ENCODE measurements around the gene ANKRD44. TPM values are rescaled to one million over a fixed set of nuclear protein-coding genes. Genes with fewer than 3 reads are reported as not detected.

The ANKRD44 gene
- total RNA-seq, 1 experiment from 2014 or later = 2.4 TPM

- H3K9ac ChIP-seq (ENCODE audit: low read length) = no peak overlapping the region
- CTCF ChIA-PET = no interaction called here
- TF ChIP-seq EZH2phosphoT487 (IDR thresholded peaks at IDR 0.05; ENCODE audit: borderline replicate concordance, low read length) = no peak
- no peak for TF ChIP-seq EZH2 (IDR thresholded peaks at IDR 0.05; ENCODE audit: low read length, unreplicated experiment)
- no peak for TF ChIP-seq CTCF (conservative IDR thresholded peaks at IDR 0.05; ENCODE audit: low read depth, low read length)
- ATAC-seq = no peak
- H3K9me2 ChIP-seq (replicated peaks; ENCODE audit: low read length) = no peaks in the 10 kb centered on the region
- H2AFZ ChIP-seq (ENCODE audit: low read length) = no peak overlapping the region
- no peaks in the 10 kb centered on the region for H3K4me1 ChIP-seq (ENCODE audit: insufficient read depth, low read length)
- no peaks in the 10 kb centered on the region for H3F3A ChIP-seq (ENCODE audit: low read length, unreplicated experiment)
- H3K79me2 ChIP-seq (ENCODE audit: low read length) = no peaks in the 10 kb centered on the region
- no peaks in the 10 kb centered on the region for H3K36me3 ChIP-seq (ENCODE audit: low read depth, low read length)
- H3K27me3 ChIP-seq (ENCODE audit: low read length) = no peaks in the 10 kb centered on the region
- no peaks in the 10 kb centered on the region for H4K20me1 ChIP-seq (ENCODE audit: low read length)
- BruUV-seq (replicated peaks) = no TSS peak
- no peak for DNase-seq
- H3K9me3 ChIP-seq (ENCODE audit: low read length) = no peaks in the 10 kb centered on the region
- intact Hi-C loops (cut with micrococcal nuclease) = no loop called here
- no peak overlapping the region for H3K4me2 ChIP-seq (ENCODE audit: low read length)
- no peak overlapping the region for H3K27ac ChIP-seq (ENCODE audit: low read length)
- no peak overlapping the region for H3K4me3 ChIP-seq (ENCODE audit: low read length)
- POLR2A ChIA-PET (ENCODE audit: unreplicated experiment) = no interaction called here
Observed at GRCh38 chr2:197088694-197089093, 221.9 kb downstream of the ANKRD44 start.

- Histone ChIP-seq H2AFZ (ENCODE audit: low read length) (no peak overlapping the region), H3K4me1 (ENCODE audit: insufficient read depth, low read length) (no peaks in the 10 kb centered on the region), H4K20me1 (ENCODE audit: low read length) (no peaks in the 10 kb centered on the region), H3K4me2 (ENCODE audit: low read length) (no peak overlapping the region), H3K4me3 (ENCODE audit: low read length) (no peak overlapping the region), H3K36me3 (ENCODE audit: low read depth, low read length) (no peaks in the 10 kb centered on the region), H3K27ac (ENCODE audit: low read length) (no peak overlapping the region), H3K9me2 (replicated peaks; ENCODE audit: low read length) (no peaks in the 10 kb centered on the region), H3K9me3 (ENCODE audit: low read length) (no peaks in the 10 kb centered on the region), H3F3A (ENCODE audit: low read length, unreplicated experiment) (no peaks in the 10 kb centered on the region), H3K9ac (ENCODE audit: low read length) (no peak overlapping the region), H3K79me2 (ENCODE audit: low read length) (no peaks in the 10 kb centered on the region), H3K27me3 (ENCODE audit: low read length) (no peaks in the 10 kb centered on the region)
- intact Hi-C loops (cut with micrococcal nuclease) = no loop called here
- ChIA-PET CTCF (no interaction called here), POLR2A (ENCODE audit: unreplicated experiment) (no interaction called here)
- no TSS peak for BruUV-seq (replicated peaks)
- DNase-seq (peak; percentile 15), ATAC-seq (peak; percentile 24; the same call in 1 of the 2 replicates)
- TF ChIP-seq CTCF (conservative IDR thresholded peaks at IDR 0.05; ENCODE audit: low read depth, low read length) (no peak), EZH2 (IDR thresholded peaks at IDR 0.05; ENCODE audit: low read length, unreplicated experiment) (no peak), EZH2phosphoT487 (IDR thresholded peaks at IDR 0.05; ENCODE audit: borderline replicate concordance, low read length) (no peak)
Observed at GRCh38 chr2:197086500-197086899, 224.1 kb downstream of the ANKRD44 start.

GRCh38 chr2:197085665-197086064 lies 224.9 kb downstream of the ANKRD44 start:
- H3K4me3 ChIP-seq (ENCODE audit: low read length) = no peak overlapping the region
- no peaks in the 10 kb centered on the region for H3K79me2 ChIP-seq (ENCODE audit: low read length)
- H3K4me2 ChIP-seq (ENCODE audit: low read length) = no peak overlapping the region
- TF ChIP-seq CTCF (conservative IDR thresholded peaks at IDR 0.05; ENCODE audit: low read depth, low read length) = no peak
- no peak for TF ChIP-seq EZH2 (IDR thresholded peaks at IDR 0.05; ENCODE audit: low read length, unreplicated experiment)
- no peak for TF ChIP-seq EZH2phosphoT487 (IDR thresholded peaks at IDR 0.05; ENCODE audit: borderline replicate concordance, low read length)
- no peaks in the 10 kb centered on the region for H3K9me3 ChIP-seq (ENCODE audit: low read length)
- H3K9me2 ChIP-seq (replicated peaks; ENCODE audit: low read length) = no peaks in the 10 kb centered on the region
- no peaks in the 10 kb centered on the region for H4K20me1 ChIP-seq (ENCODE audit: low read length)
- no peak overlapping the region for H3K9ac ChIP-seq (ENCODE audit: low read length)
- intact Hi-C loops (cut with micrococcal nuclease) = no loop called here
- no peak overlapping the region for H3K27ac ChIP-seq (ENCODE audit: low read length)
- H3K36me3 ChIP-seq (ENCODE audit: low read depth, low read length) = no peaks in the 10 kb centered on the region
- no peaks in the 10 kb centered on the region for H3K27me3 ChIP-seq (ENCODE audit: low read length)
- ChIA-PET POLR2A (ENCODE audit: unreplicated experiment) (no interaction called here), CTCF (no interaction called here)
- BruUV-seq (replicated peaks) = no TSS peak
- H3K4me1 ChIP-seq (ENCODE audit: insufficient read depth, low read length) = peaks cover 1% of the 10 kb centered on the region
- ATAC-seq (no peak), DNase-seq (no peak)
- no peaks in the 10 kb centered on the region for H3F3A ChIP-seq (ENCODE audit: low read length, unreplicated experiment)
- no peak overlapping the region for H2AFZ ChIP-seq (ENCODE audit: low read length)

All from PC-3 (cell line).